Measurements from ENCODE around the gene SPRR2B. TPM values are rescaled to one million over a fixed set of nuclear protein-coding genes. Genes with fewer than 3 reads are reported as not detected.
"Not testable (repeated sequence)": the region's sequence is repeated elsewhere in the genome, so short reads cannot be mapped to it uniquely, and the experiment has no call there.

SPRR2B gene
- total RNA-seq, result not detected
- long read RNA-seq, result 0 reads

DNA sequence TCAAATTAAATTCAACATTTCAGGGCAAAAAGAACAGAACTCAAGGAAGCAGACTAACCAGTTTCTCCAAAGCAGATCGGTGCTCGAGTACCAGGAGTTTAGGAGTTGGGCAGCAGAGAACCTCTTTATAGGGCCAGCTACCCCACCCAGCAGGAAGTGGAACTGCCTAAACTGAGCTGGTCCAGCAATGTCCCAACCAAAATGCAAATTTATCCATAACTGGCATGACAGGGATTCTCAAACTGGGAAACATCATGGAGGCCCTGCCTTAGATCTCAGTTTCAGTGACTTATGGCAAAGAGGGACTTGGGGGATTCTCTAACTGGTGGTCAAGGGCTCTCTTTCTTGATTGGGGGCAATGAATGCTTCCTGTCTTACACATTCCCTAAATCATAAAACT, at the start of gene SPRR2B:
TSS of gene SPRR2B (minus strand) at position 101 of the 400 bp plus-strand sequence. CDS start 772 bp downstream, outside the sequence.
- intact Hi-C loops (cut with DNase I), result no loop called here
- DNase-seq (no peak), ATAC-seq (no peak)
- Histone ChIP-seq H3K27me3 (no peaks in the 10 kb centered on the region), H3K36me3 (no peaks in the 10 kb centered on the region), H3K4me3 (no peak within 1 kb of the TSS), H3K4me1 (no peaks in the 10 kb centered on the region), H3K27ac (no peak within 1 kb of the TSS), H3K9me3 (no peaks in the 10 kb centered on the region)
- TF ChIP-seq, protein P1, sequence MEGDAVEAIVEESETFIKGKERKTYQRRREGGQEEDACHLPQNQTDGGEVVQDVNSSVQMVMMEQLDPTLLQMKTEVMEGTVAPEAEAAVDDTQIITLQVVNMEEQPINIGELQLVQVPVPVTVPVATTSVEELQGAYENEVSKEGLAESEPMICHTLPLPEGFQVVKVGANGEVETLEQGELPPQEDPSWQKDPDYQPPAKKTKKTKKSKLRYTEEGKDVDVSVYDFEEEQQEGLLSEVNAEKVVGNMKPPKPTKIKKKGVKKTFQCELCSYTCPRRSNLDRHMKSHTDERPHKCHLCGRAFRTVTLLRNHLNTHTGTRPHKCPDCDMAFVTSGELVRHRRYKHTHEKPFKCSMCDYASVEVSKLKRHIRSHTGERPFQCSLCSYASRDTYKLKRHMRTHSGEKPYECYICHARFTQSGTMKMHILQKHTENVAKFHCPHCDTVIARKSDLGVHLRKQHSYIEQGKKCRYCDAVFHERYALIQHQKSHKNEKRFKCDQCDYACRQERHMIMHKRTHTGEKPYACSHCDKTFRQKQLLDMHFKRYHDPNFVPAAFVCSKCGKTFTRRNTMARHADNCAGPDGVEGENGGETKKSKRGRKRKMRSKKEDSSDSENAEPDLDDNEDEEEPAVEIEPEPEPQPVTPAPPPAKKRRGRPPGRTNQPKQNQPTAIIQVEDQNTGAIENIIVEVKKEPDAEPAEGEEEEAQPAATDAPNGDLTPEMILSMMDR (IDR thresholded peaks at IDR 0.05), result no peak
- TF ChIP-seq POLR2A (IDR thresholded peaks at IDR 0.05), result no peak
- 35% methylated on average over 2 of the region's 2 CpGs for WGBS (ENCODE audit: insufficient coverage, low coverage, low lambda C conversion rate, missing lambda C conversion rate)

DNA sequence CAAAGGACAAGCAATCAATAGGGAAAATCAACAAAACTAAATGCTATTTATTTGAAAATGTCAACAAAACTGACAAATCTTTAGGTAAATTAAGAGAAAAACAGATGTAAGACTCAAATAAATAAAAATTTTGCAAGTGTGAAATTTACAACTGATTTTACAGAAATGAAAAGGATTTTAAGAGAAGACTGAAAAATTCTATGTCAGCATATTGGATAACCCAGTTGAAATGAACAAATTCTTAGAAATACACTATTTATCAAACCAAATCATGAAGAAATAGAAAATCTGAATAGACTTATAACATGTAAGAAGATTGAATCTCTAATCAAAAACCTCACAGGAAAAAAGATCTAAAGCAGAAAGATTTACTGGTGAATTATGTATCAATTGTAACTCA, 49.5 kb upstream of the SPRR2B start:
- intact Hi-C loops (cut with DNase I), result no loop called here
- H3K27ac ChIP-seq, result no peak overlapping the region
- no peaks in the 10 kb centered on the region for H3K4me1 ChIP-seq
- no peaks in the 10 kb centered on the region for H3K27me3 ChIP-seq
- ATAC-seq, result no peak
- TF ChIP-seq, protein P1 (IDR thresholded peaks at IDR 0.05), result no peak
- no peak for TF ChIP-seq POLR2A (IDR thresholded peaks at IDR 0.05)
- H3K9me3 ChIP-seq, result no peaks in the 10 kb centered on the region
- no peak overlapping the region for H3K4me3 ChIP-seq
- no peak for DNase-seq
- no peaks in the 10 kb centered on the region for H3K36me3 ChIP-seq

DNA sequence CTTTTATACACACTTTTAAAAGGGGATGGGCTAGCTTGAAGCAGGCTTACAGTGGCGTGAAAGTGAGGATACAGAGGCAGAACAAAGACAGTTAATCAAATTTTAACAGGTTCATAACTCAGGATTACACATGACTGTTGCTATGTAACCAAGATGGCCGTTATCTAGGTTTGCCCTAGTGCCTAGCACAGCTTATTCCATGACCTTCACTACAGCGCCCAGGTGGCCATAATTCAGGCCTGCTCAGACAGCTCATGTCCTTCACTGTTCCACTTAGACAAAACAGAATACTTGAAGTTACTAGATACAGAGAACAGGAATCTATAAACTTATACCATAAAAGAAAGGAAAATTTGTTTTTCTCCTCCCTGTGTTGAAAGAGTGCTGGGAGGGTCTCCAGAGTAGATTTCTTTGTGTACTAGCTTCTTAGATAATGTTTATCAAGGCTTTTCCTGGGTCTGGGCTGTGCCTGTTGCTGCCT, 48.1 kb upstream of the SPRR2B start:
- Histone ChIP-seq H3K27me3 (no peaks in the 10 kb centered on the region), H3K4me3 (no peak overlapping the region), H3K9me3 (no peaks in the 10 kb centered on the region), H3K27ac (no peak overlapping the region), H3K36me3 (no peaks in the 10 kb centered on the region), H3K4me1 (no peaks in the 10 kb centered on the region)
- intact Hi-C loops (cut with DNase I), result no loop called here
- 33% methylated on average over 2 of the region's 3 CpGs for WGBS (ENCODE audit: insufficient coverage, low coverage, low lambda C conversion rate, missing lambda C conversion rate)
- DNase-seq (no peak), ATAC-seq (no peak)
- TF ChIP-seq POLR2A (IDR thresholded peaks at IDR 0.05), result no peak
- TF ChIP-seq, protein P1 (IDR thresholded peaks at IDR 0.05), result no peak

DNA sequence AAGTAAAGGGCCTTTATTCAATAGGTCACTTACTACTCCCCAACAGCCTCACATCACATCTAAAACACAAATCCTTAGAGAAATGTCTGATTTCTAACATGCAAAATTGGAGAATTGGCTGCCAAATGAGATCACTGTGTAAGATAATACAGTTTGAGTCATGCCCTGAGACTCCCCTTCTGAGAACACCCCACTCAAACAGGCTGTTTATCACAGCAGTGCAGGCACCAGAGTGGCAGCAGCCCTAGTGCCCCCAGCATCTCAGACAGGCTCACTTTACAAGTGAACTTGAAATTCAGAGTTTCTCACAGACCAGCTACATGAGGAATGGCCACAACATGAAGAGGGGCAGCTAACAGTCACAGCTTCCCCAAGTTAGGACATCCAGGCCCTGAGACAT, 43.9 kb upstream of the SPRR2B start:
- intact Hi-C loops (cut with DNase I); H3K9me3 ChIP-seq; H3K36me3 ChIP-seq; H3K27ac ChIP-seq; H3K27me3 ChIP-seq; H3K4me3 ChIP-seq; H3K4me1 ChIP-seq; DNase-seq; ATAC-seq: not testable (repeated sequence)

DNA sequence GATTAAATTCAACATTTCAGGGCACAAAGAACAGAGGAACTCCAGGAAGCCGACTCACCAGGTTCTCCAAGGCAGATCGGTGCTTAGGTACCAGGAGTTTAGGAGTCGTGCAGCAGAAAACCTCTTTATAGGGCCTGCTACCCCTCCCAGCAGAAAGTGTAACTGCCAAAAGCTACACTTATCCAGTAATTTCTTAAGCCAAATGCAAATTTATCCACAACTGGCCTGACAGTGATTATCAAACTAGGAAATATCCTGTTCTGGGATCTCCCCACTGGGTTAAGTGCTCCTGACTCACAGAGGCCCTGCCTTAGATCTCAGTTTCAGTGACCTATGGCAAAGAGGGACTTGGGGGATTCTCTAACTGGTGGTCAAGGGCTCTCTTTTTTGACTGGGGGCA, 42.0 kb upstream of the SPRR2B start, which contains the start of gene SPRR2F:
TSS of gene SPRR2F (minus strand) at position 101 of the 400 bp plus-strand sequence. CDS start 783 bp downstream, outside the sequence.
- WGBS (ENCODE audit: insufficient coverage, low coverage, low lambda C conversion rate, missing lambda C conversion rate), result 77% methylated on average over 3 of the region's 3 CpGs
- Histone ChIP-seq H3K36me3 (no peaks in the 10 kb centered on the region), H3K9me3 (no peaks in the 10 kb centered on the region), H3K27ac (no peak within 1 kb of the TSS), H3K4me3 (no peak within 1 kb of the TSS), H3K27me3 (no peaks in the 10 kb centered on the region), H3K4me1 (no peaks in the 10 kb centered on the region)
- no peak for DNase-seq
- TF ChIP-seq, protein P1 (IDR thresholded peaks at IDR 0.05), result no peak
- TF ChIP-seq POLR2A (IDR thresholded peaks at IDR 0.05), result no peak
- ATAC-seq, result no peak
- intact Hi-C loops (cut with DNase I), result no loop called here

DNA sequence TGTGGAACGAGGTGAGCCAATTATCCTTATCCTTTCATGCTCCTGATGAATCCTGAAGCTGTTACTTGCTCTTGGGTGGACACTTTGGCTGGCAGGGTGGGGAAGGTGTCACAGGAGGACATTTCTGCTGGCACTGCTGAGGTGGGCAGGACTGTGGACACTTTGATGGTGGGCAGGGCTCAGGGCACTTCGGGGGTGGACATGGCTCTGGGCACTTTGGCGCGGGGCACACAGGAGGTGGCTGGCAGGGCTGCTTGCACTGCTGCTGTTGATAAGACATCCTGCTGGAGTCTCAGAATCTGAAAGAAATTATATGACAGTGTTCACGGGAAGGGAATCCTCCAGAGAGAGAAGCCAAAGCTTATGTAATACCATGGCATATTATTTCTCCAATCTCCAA, 41.0 kb upstream of the SPRR2B start:
- ATAC-seq; H3K9me3 ChIP-seq; H3K27ac ChIP-seq; H3K4me3 ChIP-seq; H3K4me1 ChIP-seq; intact Hi-C loops (cut with DNase I); H3K27me3 ChIP-seq; H3K36me3 ChIP-seq; DNase-seq: not testable (repeated sequence)
- WGBS (ENCODE audit: insufficient coverage, low coverage, low lambda C conversion rate, missing lambda C conversion rate), result 39% methylated on average over 2 of the region's 5 CpGs

Data from right lobe of liver (tissue), 6 donors.